ENCODE data around the gene JAKMIP1.

The JAKMIP1 gene

DNA sequence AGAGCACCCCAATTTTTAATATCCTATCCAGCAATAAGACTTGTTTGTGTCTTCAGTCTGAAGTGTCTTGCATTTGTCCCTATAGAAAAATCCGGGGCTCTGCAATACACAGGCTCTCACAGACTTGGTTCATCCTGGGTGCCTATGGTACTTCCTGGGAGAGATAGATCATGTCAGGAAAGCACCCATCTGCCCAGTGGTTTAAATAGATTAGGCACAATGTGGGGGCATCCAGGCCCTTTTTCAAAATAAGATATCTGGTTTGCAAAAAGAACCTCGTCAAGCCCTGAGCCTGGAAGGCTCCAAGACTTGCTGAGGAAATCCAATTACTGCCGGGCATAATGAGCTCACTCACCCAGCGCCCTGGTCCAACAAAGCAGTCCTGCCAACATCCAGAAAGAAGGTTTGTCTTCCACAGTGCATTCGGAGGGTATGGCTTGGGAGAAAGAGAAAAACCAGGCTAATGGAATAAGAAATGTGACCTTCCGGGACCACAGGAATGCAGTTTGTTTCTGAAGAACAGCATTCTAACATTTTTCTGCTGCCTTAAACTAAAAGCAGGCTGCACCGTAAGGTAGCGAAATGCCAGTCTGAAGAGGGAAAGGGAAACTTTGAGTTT, 11.6 kb downstream of the JAKMIP1 start:
- Histone ChIP-seq H3K4me3 (ENCODE audit: low read length) (no peak overlapping the region), H4K20me1 (ENCODE audit: control insufficient read depth, insufficient read depth, low read depth, low read length) (no peaks in the 10 kb centered on the region), H3K36me3 (ENCODE audit: control insufficient read depth, low read length) (no peaks in the 10 kb centered on the region), H3K27me3 (ENCODE audit: control insufficient read depth, low read length) (no peaks in the 10 kb centered on the region), H3K4me2 (ENCODE audit: low read length) (no peak overlapping the region), H3K27ac (ENCODE audit: low read depth, low read length) (no peak overlapping the region), H3K9me3 (ENCODE audit: control insufficient read depth, insufficient read depth, low read length) (no peaks in the 10 kb centered on the region), H3K4me1 (ENCODE audit: control insufficient read depth, low read length) (peaks cover 12% of the 10 kb centered on the region), H3K79me2 (ENCODE audit: control insufficient read depth, low read length) (no peaks in the 10 kb centered on the region), H3K9me2 (replicated peaks; ENCODE audit: control insufficient read depth, low read length) (no peaks in the 10 kb centered on the region), H3F3A (ENCODE audit: control insufficient read depth, insufficient read depth) (no peaks in the 10 kb centered on the region)
- no peak for TF ChIP-seq EZH2phosphoT487 (IDR thresholded peaks at IDR 0.05; ENCODE audit: borderline replicate concordance, low read length)
- TF ChIP-seq, protein P1, sequence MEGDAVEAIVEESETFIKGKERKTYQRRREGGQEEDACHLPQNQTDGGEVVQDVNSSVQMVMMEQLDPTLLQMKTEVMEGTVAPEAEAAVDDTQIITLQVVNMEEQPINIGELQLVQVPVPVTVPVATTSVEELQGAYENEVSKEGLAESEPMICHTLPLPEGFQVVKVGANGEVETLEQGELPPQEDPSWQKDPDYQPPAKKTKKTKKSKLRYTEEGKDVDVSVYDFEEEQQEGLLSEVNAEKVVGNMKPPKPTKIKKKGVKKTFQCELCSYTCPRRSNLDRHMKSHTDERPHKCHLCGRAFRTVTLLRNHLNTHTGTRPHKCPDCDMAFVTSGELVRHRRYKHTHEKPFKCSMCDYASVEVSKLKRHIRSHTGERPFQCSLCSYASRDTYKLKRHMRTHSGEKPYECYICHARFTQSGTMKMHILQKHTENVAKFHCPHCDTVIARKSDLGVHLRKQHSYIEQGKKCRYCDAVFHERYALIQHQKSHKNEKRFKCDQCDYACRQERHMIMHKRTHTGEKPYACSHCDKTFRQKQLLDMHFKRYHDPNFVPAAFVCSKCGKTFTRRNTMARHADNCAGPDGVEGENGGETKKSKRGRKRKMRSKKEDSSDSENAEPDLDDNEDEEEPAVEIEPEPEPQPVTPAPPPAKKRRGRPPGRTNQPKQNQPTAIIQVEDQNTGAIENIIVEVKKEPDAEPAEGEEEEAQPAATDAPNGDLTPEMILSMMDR (IDR thresholded peaks at IDR 0.05; ENCODE audit: low read depth, low read length, poor library complexity, severe bottlenecking), result no peak

DNA sequence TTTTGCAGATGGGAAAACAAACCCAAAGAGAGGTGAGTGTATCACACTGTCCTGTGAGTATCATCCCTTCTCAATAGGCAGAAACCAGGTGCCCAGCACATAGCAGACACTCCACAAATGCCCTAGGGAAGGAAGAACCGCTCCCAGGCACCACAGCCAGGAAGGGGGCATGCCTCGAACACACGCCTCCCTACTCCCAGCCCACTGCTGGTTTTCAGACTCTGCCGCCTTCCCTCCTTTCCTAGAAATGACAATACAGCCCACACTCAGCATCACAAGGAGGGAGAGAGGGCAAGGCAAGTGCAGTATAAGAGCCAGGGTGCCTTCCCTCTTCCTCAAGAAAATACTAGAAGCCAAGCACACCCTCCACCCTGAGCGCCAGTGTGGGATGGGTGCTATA, 16.2 kb downstream of the JAKMIP1 start:
- H3K4me2 ChIP-seq (ENCODE audit: low read length), result peak overlapping the region; percentile 48
- H3K9me2 ChIP-seq (replicated peaks; ENCODE audit: control insufficient read depth, low read length), result no peaks in the 10 kb centered on the region
- peaks cover 57% of the 10 kb centered on the region for H3K4me1 ChIP-seq (ENCODE audit: control insufficient read depth, low read length)
- no peaks in the 10 kb centered on the region for H3K9me3 ChIP-seq (ENCODE audit: control insufficient read depth, insufficient read depth, low read length)
- peak overlapping the region; percentile 24; the same call in 1 of the 2 replicates for H3K4me3 ChIP-seq (ENCODE audit: low read length)
- H3K36me3 ChIP-seq (ENCODE audit: control insufficient read depth, low read length), result no peaks in the 10 kb centered on the region
- H3K27ac ChIP-seq (ENCODE audit: low read depth, low read length), result peak overlapping the region; percentile 50
- no peaks in the 10 kb centered on the region for H3K27me3 ChIP-seq (ENCODE audit: control insufficient read depth, low read length)
- TF ChIP-seq, protein P1 (IDR thresholded peaks at IDR 0.05; ENCODE audit: low read depth, low read length, poor library complexity, severe bottlenecking), result no peak
- no peak for TF ChIP-seq EZH2phosphoT487 (IDR thresholded peaks at IDR 0.05; ENCODE audit: borderline replicate concordance, low read length)
- H3K79me2 ChIP-seq (ENCODE audit: control insufficient read depth, low read length), result no peaks in the 10 kb centered on the region
- H4K20me1 ChIP-seq (ENCODE audit: control insufficient read depth, insufficient read depth, low read depth, low read length), result no peaks in the 10 kb centered on the region
- H3F3A ChIP-seq (ENCODE audit: control insufficient read depth, insufficient read depth), result no peaks in the 10 kb centered on the region; the same call in 1 of the 2 replicates

DNA sequence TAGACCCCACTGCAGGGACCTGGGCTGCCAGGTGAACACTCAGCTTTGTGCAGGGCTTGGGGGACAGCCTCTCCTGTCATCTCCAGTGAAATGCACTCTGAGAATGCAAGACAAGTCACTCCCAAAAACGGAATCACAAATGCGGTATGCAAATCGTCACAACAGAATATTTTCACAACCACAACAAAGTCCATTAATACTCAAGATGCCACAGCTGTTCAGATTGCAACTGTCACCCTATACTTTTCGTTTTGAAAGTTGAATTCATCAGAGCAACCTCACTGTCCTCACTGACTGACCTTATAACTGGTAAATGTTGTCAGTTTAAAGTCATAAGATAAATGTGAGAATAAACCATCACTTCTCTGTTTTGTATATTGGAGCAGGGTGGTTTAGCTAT, 16.6 kb downstream of the JAKMIP1 start:
- H3K36me3 ChIP-seq (ENCODE audit: control insufficient read depth, low read length), result no peaks in the 10 kb centered on the region
- peaks cover 60% of the 10 kb centered on the region for H3K4me1 ChIP-seq (ENCODE audit: control insufficient read depth, low read length)
- H3K27ac ChIP-seq (ENCODE audit: low read depth, low read length), result peak overlapping the region; percentile 50

More for the DNA sequence above, 16.6 kb downstream of the JAKMIP1 start:
- H3K27me3 ChIP-seq (ENCODE audit: control insufficient read depth, low read length), result no peaks in the 10 kb centered on the region
- H3K79me2 ChIP-seq (ENCODE audit: control insufficient read depth, low read length), result no peaks in the 10 kb centered on the region
- H4K20me1 ChIP-seq (ENCODE audit: control insufficient read depth, insufficient read depth, low read depth, low read length), result no peaks in the 10 kb centered on the region
- TF ChIP-seq, protein P1 (IDR thresholded peaks at IDR 0.05; ENCODE audit: low read depth, low read length, poor library complexity, severe bottlenecking), result no peak
- no peak for TF ChIP-seq EZH2phosphoT487 (IDR thresholded peaks at IDR 0.05; ENCODE audit: borderline replicate concordance, low read length)
- H3K9me3 ChIP-seq (ENCODE audit: control insufficient read depth, insufficient read depth, low read length), result no peaks in the 10 kb centered on the region
- H3F3A ChIP-seq (ENCODE audit: control insufficient read depth, insufficient read depth), result no peaks in the 10 kb centered on the region; the same call in 1 of the 2 replicates
- peak overlapping the region; percentile 48 for H3K4me2 ChIP-seq (ENCODE audit: low read length)
- no peaks in the 10 kb centered on the region for H3K9me2 ChIP-seq (replicated peaks; ENCODE audit: control insufficient read depth, low read length)
- H3K4me3 ChIP-seq (ENCODE audit: low read length), result peak overlapping the region; percentile 24; the same call in 1 of the 2 replicates
